ENCODE data around the gene C1QTNF4. TPM values are rescaled to one million over a fixed set of nuclear protein-coding genes. Genes with fewer than 3 reads are reported as not detected.

Gene C1QTNF4
- total RNA-seq, 1 experiment from 2014 or later: 0.22 TPM

GRCh38 chr11:47591764-47592163 is 2.4 kb downstream of the C1QTNF4 start:
- CTCF ChIA-PET: interaction anchor here (0.6 kb wide), 1 partner anchor 38 kb away, joined by 4 read pairs; no protein-coding TSS in a partner anchor
- intact Hi-C loops (cut with micrococcal nuclease; ENCODE audit: unreplicated experiment): no loop called here
- Histone ChIP-seq H3K9me3 (ENCODE audit: insufficient read depth, low read depth) (no peaks in the 10 kb centered on the region), H3K27ac (no peak overlapping the region), H3K9me2 (ENCODE audit: insufficient read depth) (no peaks in the 10 kb centered on the region), H3F3A (ENCODE audit: insufficient read depth, low read depth) (peaks cover 7% of the 10 kb centered on the region; the same call in 1 of the 2 replicates), H3K4me1 (replicated peaks; ENCODE audit: insufficient read depth) (no peaks in the 10 kb centered on the region), H4K20me1 (ENCODE audit: insufficient read depth) (no peaks in the 10 kb centered on the region), H3K4me2 (no peak overlapping the region), H3K27me3 (ENCODE audit: insufficient read depth, low read depth) (peaks cover 22% of the 10 kb centered on the region; the same call in 1 of the 2 replicates), H3K4me3 (no peak overlapping the region), H3K79me2 (ENCODE audit: low read depth) (no peaks in the 10 kb centered on the region), H3K36me3 (ENCODE audit: low read depth) (no peaks in the 10 kb centered on the region), H2AFZ (no peak overlapping the region)
- TF ChIP-seq, protein P1, sequence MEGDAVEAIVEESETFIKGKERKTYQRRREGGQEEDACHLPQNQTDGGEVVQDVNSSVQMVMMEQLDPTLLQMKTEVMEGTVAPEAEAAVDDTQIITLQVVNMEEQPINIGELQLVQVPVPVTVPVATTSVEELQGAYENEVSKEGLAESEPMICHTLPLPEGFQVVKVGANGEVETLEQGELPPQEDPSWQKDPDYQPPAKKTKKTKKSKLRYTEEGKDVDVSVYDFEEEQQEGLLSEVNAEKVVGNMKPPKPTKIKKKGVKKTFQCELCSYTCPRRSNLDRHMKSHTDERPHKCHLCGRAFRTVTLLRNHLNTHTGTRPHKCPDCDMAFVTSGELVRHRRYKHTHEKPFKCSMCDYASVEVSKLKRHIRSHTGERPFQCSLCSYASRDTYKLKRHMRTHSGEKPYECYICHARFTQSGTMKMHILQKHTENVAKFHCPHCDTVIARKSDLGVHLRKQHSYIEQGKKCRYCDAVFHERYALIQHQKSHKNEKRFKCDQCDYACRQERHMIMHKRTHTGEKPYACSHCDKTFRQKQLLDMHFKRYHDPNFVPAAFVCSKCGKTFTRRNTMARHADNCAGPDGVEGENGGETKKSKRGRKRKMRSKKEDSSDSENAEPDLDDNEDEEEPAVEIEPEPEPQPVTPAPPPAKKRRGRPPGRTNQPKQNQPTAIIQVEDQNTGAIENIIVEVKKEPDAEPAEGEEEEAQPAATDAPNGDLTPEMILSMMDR (conservative IDR thresholded peaks at IDR 0.05): no peak
- TF ChIP-seq EZH2 (IDR thresholded peaks at IDR 0.05; ENCODE audit: low read depth): no peak
- DNase-seq: no peak
- BruUV-seq (replicated peaks): no TSS peak
- POLR2A ChIA-PET (ENCODE audit: unreplicated experiment): no interaction called here

- H2AFZ ChIP-seq: no peak overlapping the region
These were observed 4.0 kb downstream of the C1QTNF4 start for GRCh38 chr11:47589977-47590861.

GRCh38 chr11:47589584-47589976 is 4.6 kb downstream of the C1QTNF4 start:
- H3K4me3 ChIP-seq: no peak overlapping the region
- BruUV-seq (replicated peaks): no TSS peak
- ChIA-PET POLR2A (ENCODE audit: unreplicated experiment) (no interaction called here), CTCF (no interaction called here)
- H3F3A ChIP-seq (ENCODE audit: insufficient read depth, low read depth): peaks cover 7% of the 10 kb centered on the region; the same call in 1 of the 2 replicates
- intact Hi-C loops (cut with micrococcal nuclease; ENCODE audit: unreplicated experiment): no loop called here
- no peaks in the 10 kb centered on the region for H4K20me1 ChIP-seq (ENCODE audit: insufficient read depth)
- DNase-seq: no peak
- H3K27me3 ChIP-seq (ENCODE audit: insufficient read depth, low read depth): peaks cover 19% of the 10 kb centered on the region; the same call in 1 of the 2 replicates
- H3K27ac ChIP-seq: no peak overlapping the region
- H3K4me2 ChIP-seq: no peak overlapping the region
- H3K36me3 ChIP-seq (ENCODE audit: low read depth): no peaks in the 10 kb centered on the region
- H3K4me1 ChIP-seq (replicated peaks; ENCODE audit: insufficient read depth): no peaks in the 10 kb centered on the region
- H2AFZ ChIP-seq: no peak overlapping the region
- TF ChIP-seq, protein P1 (conservative IDR thresholded peaks at IDR 0.05): no peak
- no peak for TF ChIP-seq EZH2 (IDR thresholded peaks at IDR 0.05; ENCODE audit: low read depth)
- H3K9me2 ChIP-seq (ENCODE audit: insufficient read depth): no peaks in the 10 kb centered on the region
- no peaks in the 10 kb centered on the region for H3K79me2 ChIP-seq (ENCODE audit: low read depth)
- no peaks in the 10 kb centered on the region for H3K9me3 ChIP-seq (ENCODE audit: insufficient read depth, low read depth)

More at GRCh38 chr11:47589977-47590861, 4.0 kb downstream of the C1QTNF4 start:
- Histone ChIP-seq H3F3A (ENCODE audit: insufficient read depth, low read depth) (peaks cover 7% of the 10 kb centered on the region; the same call in 1 of the 2 replicates), H4K20me1 (ENCODE audit: insufficient read depth) (no peaks in the 10 kb centered on the region), H3K36me3 (ENCODE audit: low read depth) (no peaks in the 10 kb centered on the region), H3K79me2 (ENCODE audit: low read depth) (no peaks in the 10 kb centered on the region), H3K4me3 (no peak overlapping the region), H3K27me3 (ENCODE audit: insufficient read depth, low read depth) (peaks cover 22% of the 10 kb centered on the region; the same call in 1 of the 2 replicates), H3K4me1 (replicated peaks; ENCODE audit: insufficient read depth) (no peaks in the 10 kb centered on the region), H3K9me2 (ENCODE audit: insufficient read depth) (no peaks in the 10 kb centered on the region), H3K4me2 (no peak overlapping the region), H3K9me3 (ENCODE audit: insufficient read depth, low read depth) (no peaks in the 10 kb centered on the region), H3K27ac (no peak overlapping the region)
- BruUV-seq (replicated peaks): no TSS peak
- CTCF ChIA-PET: no interaction called here
- intact Hi-C loops (cut with micrococcal nuclease; ENCODE audit: unreplicated experiment): no loop called here
- no peak for TF ChIP-seq EZH2 (IDR thresholded peaks at IDR 0.05; ENCODE audit: low read depth)
- TF ChIP-seq, protein P1 (conservative IDR thresholded peaks at IDR 0.05): no peak
- POLR2A ChIA-PET (ENCODE audit: unreplicated experiment): no interaction called here
- no peak for DNase-seq
